ENCODE data around the gene COL6A1.
A peak's percentile ranks its signal among the peaks of the same experiment; 100 is the strongest.
"Not testable (repeated sequence)": the region's sequence is repeated elsewhere in the genome, so short reads cannot be mapped to it uniquely, and the experiment has no call there.

The COL6A1 gene

DNA sequence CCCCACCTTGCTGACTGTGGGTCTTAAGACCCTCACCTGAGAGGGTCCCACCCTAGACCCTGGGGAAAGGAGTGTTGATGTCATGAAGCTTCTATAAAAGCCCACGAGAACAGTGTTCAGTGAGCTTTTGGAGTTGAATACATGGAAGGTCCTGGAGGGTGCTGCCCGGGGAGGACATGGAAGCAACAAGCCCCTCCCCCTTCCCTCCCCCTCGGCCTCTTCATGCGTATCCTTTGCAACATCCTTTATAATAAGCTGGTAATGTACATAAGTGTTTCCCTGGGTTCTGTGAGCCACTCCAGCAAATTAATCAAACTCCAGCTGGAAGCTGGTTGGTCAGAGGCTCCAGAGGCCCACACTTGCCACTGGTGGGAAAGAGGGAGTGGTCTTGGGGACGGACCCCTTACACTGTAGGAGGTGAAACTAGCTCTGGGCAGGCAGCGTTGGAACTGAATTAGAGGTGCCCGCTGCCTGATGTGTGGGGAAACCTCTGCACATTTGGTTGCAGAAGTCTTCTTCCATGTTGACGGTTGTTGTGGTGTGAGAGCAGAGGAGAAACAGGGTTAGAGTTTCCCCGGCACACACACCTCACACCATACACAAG is 14.7 kb upstream of the COL6A1 start:
- no peak for DNase-seq (ENCODE audit: low read depth in 4 of 4, low spot score in 1 of 4)

DNA sequence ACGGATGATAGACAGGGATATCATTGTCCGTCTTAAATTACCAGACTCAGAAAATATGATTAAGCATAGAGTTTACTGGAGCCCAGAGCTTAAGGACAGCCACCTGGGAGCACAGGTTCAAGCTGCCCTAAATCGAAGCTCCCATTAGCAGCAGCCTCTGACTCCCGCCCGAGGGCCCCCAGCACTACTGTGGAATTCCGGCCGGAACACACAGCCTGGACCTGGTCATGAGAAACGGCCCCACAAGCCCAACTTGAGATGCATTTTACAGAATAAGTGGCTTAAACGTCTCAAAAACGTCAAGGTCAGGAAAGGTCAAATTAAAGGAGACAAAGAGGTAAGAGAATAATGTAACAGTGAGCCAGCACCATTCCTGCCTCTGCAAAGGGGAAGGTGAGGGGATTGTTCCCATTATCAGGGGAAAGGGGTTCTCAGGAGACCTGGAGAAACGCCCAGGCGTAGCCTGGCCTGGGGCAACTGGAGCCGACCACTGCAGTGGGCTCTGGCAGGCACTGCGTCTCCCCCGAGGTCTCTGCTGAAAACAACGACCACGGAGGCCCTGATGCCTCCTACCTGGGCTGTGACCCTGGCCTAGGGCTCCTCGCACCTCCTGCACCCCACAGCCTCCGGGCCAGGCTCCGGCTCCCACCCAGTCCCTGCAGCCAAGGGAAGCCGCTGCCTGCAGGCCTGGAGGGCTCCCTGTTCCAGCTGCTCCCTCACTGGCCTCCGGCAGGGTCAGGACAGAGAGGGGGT is 11.5 kb upstream of the COL6A1 start:
- no peak for DNase-seq (ENCODE audit: low read depth in 4 of 4, low spot score in 1 of 4)

- DNase-seq (ENCODE audit: low read depth in 4 of 4, low spot score in 1 of 4): peak; percentile 20 to 39 (median 31)
Observed at GRCh38 chr21:45970674-45971615, 10.6 kb upstream of the COL6A1 start.

DNA sequence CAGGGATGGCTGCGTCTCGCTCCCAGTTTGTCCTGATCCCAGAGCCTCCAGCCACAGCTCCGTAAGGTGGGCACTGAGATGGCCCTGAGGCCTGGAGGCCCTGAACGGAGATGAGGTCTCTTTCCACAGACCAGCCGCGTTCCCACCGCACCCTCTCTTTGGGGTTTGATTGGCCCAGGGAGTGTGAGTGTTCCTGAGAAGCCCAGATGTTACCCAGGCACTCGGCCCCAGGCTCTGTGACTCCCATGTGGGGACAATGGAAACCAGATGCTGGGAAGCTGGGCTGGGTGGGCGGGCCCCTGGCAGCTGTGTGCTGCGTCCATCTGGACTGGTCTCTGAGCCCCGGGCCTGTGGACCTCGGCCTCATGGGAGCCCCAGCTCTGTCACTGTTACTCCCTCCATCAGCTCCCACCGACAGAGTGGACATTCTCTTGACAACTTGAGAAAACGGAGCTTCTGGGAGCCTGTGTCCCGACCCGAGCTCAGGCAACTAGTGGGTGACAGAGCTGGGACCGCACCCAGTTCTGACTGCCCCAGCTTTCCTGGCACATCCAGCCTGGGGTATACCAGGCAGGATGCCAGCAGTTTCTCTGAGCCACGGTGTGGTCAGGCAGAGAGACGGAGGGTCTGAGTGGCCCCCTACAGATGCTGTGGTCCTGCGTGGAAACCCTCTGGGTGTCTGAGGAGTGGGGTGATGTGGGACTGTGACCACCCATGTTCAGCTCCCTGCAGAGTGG is 9.8 kb upstream of the COL6A1 start:
- DNase-seq (ENCODE audit: low read depth in 4 of 4, low spot score in 1 of 4): no peak

DNA sequence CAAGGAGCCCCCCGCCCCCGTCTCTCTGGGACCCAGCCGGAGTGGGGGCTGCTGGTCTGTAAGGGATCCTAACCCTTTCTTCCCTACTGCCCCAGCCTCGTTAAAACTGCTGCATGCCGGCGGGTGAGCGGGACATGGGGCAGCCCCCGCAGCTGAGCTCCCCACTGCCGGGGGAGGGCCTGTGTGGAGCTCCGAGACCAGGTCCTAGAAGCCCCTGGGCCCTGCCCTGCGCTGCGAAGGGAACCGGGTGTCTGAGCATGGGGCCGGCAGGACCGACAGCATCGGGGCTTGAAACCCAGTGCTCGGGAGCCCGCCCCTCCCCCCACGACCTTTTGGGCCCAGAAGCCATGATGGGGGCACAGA is 9.2 kb upstream of the COL6A1 start:
- DNase-seq (ENCODE audit: low read depth in 4 of 4, low spot score in 1 of 4): no peak

DNA sequence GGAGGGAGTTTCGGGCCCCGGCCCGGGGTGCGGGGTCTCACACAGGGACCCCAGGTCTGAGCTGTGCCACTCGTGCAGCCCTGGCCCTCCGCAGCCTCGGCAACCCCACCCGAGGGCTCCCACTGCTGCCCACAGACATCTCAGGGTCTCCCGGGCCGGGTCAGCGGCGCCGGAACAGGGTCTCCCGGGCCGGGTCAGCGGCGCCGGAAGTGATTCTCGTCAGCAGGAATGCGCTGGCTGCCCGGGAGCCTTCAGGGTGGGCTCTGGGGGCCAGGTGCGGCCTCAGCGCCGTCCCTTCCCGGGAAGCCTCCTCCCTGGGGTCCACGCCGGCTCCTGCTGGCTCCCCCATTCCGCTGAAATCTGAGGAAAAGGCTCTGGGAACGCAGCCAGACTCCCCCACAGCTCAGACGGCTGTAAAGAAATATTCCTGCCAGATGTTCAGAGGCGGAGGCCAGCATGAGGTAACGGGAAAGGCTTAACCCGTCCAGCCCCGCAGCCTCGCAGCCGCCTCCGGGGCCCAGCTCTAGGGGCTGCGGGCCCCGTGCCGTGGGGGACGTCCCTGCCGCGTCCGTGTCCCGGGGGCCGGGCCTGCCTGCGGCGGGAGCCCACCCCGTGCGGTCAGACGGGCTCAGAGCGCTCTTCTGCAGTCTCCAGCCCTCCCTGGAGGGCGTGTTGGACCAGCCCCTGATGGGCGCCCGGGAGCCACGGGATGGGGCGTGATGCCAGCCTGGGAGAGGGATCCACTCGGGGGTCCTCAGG is 8.7 kb upstream of the COL6A1 start:
- no peak for DNase-seq (ENCODE audit: low read depth in 4 of 4, low spot score in 1 of 4)

DNA sequence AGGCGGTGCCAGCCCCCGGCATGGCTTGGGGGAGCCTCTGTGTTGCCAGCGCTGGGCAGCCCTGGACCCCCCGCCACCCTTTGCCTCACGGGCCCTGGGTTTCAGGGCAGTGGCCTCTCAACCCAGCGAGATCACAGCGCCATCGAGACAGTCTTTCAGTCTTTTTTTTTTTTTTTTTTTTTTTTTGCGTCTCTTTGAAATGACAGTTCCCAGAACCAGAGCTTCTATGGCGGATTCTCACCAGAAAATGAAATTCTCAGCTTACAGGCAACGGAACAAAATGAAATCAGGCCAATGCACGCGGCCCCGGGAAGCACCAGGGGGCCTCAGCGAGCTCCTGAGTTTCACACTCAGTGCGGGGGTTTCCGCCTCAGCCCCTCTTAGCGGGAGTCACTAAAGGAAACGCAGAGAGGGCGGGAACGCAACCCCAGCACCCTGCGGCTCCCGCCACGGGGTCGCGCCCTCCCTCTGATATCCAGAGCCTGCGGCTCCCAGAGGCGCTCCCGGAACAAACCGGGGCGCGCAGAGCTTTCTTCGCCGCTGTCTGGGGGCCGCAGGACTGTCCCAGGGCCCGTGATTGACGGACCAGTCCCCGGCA is 8.0 kb upstream of the COL6A1 start:
- peak; percentile 40 to 70 (median 62) for DNase-seq (ENCODE audit: low read depth in 4 of 4, low spot score in 1 of 4)

DNA sequence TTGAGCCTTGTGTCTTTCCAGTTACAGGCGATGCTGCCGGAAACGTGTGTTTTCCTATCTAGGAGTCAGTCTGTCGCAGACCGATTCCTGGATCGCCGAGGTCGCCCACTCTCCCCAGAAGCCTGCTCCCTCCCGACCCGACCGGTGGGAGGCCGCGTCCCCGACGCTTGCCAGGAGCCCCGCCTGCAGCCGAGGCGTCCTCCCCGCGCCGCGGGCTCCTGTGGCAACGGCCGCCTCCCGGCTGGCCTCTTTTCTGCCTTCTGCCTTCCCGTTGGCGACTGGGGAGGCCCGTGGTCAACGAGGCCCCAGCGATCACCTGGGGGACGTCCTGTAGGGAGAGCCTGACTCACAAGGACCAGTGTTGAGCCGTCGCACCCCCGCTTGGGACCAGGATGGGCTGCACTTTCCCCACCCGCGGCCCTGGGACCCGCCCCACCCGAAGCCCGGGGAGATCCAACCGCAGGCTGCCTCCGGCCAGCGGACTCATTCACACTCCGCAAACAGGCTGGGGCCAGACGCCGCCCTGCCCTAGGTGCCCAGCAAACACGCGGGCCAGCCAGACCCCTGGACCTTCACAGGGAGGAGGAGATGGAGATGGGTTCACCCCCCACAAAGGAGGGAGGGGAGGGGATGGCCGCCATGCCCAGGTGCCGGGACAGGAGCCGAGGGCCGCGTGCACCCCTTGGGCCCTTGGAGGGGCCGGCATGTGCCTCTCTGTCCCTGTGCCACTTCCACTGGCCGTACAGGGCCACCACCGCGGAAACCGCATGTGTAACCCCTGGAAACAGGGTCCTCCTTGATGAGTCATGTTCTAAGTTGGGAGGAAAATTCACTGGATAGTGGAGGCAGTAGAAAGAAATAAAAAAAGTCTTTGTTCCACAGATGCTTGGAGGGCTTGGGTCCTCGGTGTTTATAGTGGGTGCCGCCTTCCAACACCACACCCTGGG is 7.2 kb upstream of the COL6A1 start:
- DNase-seq (ENCODE audit: low read depth in 4 of 4, low spot score in 1 of 4): no peak

DNA sequence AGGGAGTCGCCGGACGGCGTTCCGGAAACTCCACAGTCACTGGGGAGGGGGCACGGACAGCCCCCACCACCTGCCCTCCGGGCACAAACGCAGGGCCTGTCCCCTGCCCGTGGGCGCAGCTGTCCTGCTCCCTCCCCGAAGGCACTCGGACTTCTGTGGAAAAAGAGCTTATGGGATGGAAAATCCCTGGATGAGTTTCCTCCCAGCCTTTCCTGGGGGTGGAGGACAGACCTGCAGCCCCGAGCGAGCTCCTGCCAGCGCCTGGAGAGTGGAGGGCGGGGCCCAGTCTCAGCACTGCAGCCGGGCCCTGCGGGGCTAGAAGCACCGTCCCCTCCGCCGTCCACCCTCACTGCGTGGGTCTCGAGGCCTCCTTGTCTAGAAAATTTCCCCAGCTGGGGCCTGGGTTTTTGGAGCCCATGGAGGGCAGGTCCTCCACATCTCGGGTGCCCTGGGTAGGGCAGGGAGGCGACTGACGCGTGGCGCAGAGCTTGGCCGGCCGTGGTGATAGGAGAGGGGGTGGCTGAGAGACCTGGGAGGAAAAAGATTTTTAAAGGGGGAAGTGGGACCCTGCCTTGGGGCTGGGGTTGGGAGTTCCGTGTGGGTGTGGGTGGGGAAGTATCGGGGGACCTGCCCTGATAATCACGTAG is 6.4 kb upstream of the COL6A1 start:
- DNase-seq (ENCODE audit: low read depth in 4 of 4, low spot score in 1 of 4): no peak

- DNase-seq (ENCODE audit: low read depth in 4 of 4, low spot score in 1 of 4): not testable (repeated sequence)
Observed at GRCh38 chr21:45975667-45976409, 5.7 kb upstream of the COL6A1 start.

DNA sequence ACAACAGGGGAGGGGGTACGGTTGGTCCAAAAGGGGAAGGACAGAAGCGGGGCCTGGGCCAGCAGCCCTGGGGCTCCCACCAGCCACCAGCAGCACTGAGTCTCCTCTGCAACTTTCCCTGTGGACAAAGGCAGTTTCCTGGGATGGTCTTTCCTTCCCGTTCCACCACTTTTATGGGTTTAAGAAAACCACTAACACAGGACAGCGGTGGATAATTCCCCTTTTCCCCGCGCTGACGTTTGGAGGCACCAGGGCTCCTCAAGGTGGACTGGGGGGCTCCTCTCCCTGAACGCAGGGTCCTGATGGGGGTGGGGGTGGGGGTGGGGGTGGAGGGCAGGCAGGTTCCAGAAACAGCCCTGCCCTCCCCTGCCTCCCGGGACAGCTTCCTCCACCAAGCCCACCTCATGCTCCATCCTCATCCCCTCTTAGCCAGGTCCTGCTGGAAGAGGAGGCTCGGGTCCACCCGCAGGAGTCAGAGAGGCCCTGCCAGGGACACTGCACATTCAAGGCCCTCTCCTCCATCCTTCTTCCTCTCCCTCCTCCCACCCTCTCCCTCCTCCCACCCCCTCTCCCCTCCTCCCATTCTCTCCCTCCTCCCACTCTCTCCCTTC is 4.8 kb upstream of the COL6A1 start:
- no peak for DNase-seq (ENCODE audit: low read depth in 4 of 4, low spot score in 1 of 4)

- DNase-seq (ENCODE audit: low read depth in 4 of 4, low spot score in 1 of 4): no peak
Observed at GRCh38 chr21:45977396-45977795, 4.2 kb upstream of the COL6A1 start.

DNA sequence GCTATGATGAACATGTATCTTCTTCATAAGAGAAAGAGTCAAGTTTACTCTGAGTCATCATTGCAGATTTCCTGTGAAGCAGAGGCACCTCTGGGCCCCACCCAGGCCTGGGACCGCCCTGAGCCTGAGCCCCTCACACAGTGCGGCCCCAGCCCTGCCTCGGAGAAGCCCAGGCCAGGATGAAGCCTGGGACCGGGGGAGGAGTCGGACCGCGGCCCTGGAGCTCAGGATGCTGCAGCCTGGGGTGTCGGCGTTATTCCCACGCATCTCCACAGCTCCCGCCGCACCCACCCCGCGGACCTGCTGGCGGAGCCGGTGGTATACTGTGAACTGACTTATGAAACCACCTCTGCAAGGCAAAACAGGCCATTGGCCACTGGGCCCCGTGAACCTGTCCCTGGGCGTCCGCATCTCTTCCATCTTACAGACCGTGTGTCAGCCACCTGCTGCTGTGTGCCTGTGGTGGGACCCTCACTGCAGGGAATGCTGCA is 2.4 kb upstream of the COL6A1 start:
- DNase-seq (ENCODE audit: low read depth in 4 of 4, low spot score in 1 of 4): no peak

DNA sequence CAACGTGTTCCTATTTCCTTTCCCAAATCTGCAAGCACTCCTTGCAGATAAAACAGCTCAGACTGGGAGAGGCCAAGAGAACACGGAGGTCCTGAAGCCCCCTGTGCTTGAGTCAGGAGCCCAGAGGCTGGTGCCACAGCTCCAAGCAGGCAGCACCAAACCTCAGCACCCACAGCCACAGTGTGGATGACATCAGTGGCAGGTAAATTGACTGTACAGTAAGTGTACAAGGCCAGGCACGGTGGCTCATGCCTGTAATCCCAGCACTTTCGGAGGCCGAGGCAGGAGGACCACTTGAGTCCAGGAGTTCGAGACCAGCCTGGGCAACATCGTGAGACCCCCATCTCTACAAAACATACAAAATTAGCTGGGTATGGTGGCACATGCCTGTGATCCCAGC is 1.9 kb upstream of the COL6A1 start:
- no peak for DNase-seq (ENCODE audit: low read depth in 4 of 4, low spot score in 1 of 4)

DNA sequence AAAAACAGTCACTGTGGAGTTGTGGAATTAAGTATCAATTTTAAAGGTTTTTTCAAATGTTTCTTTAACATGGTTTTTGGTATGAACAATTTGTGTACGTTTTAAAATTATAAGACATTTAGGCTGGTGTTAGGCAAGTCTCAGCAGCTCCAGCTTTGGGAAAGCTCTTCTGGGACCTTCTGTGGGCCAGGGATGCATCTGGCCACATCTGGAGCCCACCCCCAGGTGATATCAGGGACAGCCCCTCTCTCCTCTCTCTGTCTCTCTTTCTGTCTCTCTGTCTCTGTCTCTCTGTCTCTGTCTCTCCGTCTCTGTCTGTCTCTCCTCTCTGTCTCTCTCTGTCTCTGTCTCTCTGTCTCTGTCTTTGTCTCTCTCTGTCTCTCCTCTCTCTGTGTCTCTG is 1.3 kb upstream of the COL6A1 start:
- DNase-seq (ENCODE audit: low read depth in 4 of 4, low spot score in 1 of 4): no peak

- DNase-seq (ENCODE audit: low read depth in 4 of 4, low spot score in 1 of 4): no peak
Observed at GRCh38 chr21:45980697-45981096, 873 bp upstream of the COL6A1 start.

GRCh38 chr21:45982092-45982757 is 655 bp downstream of the COL6A1 start:
- DNase-seq (ENCODE audit: low read depth in 4 of 4, low spot score in 1 of 4): no peak

Data from stimulated activated CD4-positive, alpha-beta T cell treated with anti-CD3 and anti-CD28 coated beads, Interleukin-1b, Interleukin-23, amount 100 ng/mL, for 24 hours (primary cell).